Peyer's patch (tissue), 4 donors: ENCODE measurements around the gene TUBD1. TPM values are rescaled to one million over a fixed set of nuclear protein-coding genes. Genes with fewer than 3 reads are reported as not detected.
A peak's percentile ranks its signal among the peaks of the same experiment; 100 is the strongest.
"Not testable (repeated sequence)": the region's sequence is repeated elsewhere in the genome, so short reads cannot be mapped to it uniquely, and the experiment has no call there.

Experiments
- DNase-seq, 3 donors: peaks; one replicate each; pipeline ENCODE4 v3.0.0-alpha.2; 2017 to 2019
- H3K27ac ChIP-seq, 4 donors: fragments of 200-600 bp; sonication (generic); one replicate each; pipeline ENCODE4 v1.5.1; 2016 to 2019
- H3K27me3 ChIP-seq, 2 donors: fragments of 200-600 bp; sonication (generic); one replicate each; pipeline ENCODE4 v1.5.1; 2019
- H3K36me3 ChIP-seq, 3 donors: fragments of 200-600 bp; sonication (generic); one replicate each; pipeline ENCODE4 v1.5.1; 2016 to 2019
- H3K4me1 ChIP-seq, 4 donors: fragments of 200-600 bp; sonication (generic); one replicate each; pipeline ENCODE4 v1.5.1; 2016 to 2019
- H3K4me3 ChIP-seq, 4 donors: fragments of 200-600 bp; sonication (generic); 1 replicate in 3 of 4; 2 replicates in 1 of 4; pipeline ENCODE4 v1.5.1; 2016 to 2019; ENCODE audit warnings: mild to moderate bottlenecking in 1 of 4
- H3K9me3 ChIP-seq, 4 donors: fragments of 200-600 bp; sonication (generic); one replicate each; pipeline ENCODE4 v1.5.1; 2016 to 2019; ENCODE audit warnings: mild to moderate bottlenecking in 1 of 4
- POLR2A ChIP-seq, 2 donors: fragments of 450-650 bp; IDR thresholded peaks; one replicate each; pipeline ENCODE4 v1.5.1; 2017; ENCODE audit warnings: antibody characterized with exemption in 2 of 2, mild to moderate bottlenecking in 2 of 2, moderate library complexity in 2 of 2
- total RNA-seq, 4 donors: library from RNA; depleted of rRNA; stranded (reverse); fragments of >200 nt; gene quantifications; one replicate each; pipeline ENCODE4 v1.1.0, GENCODE V29; 2016
- TF ChIP-seq, protein P1 (sequence below), 6 experiments: fragments of 450-650 bp in 4 of 6; fragments of 200-600 bp in 2 of 6; sonication (generic) in 1 of 6; IDR thresholded peaks; one replicate each; pipeline ENCODE4 v1.5.1; 2017 to 2019; ENCODE audit warnings: antibody characterized with exemption in 6 of 6, mild to moderate bottlenecking in 3 of 6, moderate library complexity in 1 of 6

Gene TUBD1
- total RNA-seq, 4 donors from 2014 or later, result 8.4 to 12.2 (median 9.5) TPM

DNA sequence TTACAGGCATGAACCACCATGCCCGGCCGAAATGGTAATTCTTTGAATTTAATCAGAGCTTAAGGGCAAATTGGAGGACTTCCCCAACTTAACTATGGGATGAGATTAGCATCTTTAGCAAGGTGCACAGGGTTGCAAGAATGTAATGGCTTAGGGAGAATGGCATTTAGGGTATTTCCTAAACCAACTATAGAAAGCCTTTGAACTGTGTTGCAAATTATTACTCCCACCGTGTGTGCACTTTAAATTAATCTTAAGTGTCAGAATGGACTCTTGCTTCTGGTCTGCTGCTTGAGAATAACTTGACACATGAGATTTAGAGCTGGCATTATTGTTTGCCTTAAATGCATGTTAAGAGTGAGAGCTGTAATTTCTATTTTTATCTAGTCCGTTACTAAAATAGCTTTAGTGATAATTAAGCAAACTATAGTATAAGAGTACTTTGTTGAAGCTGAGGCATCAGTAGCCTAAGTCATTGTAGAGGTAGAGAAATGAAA is 59.8 kb downstream of the TUBD1 start:
- Histone ChIP-seq H3K27me3 (no peaks in the 10 kb centered on the region), H3K27ac (peak overlapping the region in 2 of 4 donors; percentile 10 to 19), H3K36me3 (no peaks in the 10 kb centered on the region), H3K4me1 (peaks cover 0 to 39% (median 16%) of the 10 kb centered on the region in 4 donors), H3K9me3 (no peaks in the 10 kb centered on the region), H3K4me3 (no peak overlapping the region)
- no peak for TF ChIP-seq POLR2A (IDR thresholded peaks at IDR 0.05)
- TF ChIP-seq, protein P1, sequence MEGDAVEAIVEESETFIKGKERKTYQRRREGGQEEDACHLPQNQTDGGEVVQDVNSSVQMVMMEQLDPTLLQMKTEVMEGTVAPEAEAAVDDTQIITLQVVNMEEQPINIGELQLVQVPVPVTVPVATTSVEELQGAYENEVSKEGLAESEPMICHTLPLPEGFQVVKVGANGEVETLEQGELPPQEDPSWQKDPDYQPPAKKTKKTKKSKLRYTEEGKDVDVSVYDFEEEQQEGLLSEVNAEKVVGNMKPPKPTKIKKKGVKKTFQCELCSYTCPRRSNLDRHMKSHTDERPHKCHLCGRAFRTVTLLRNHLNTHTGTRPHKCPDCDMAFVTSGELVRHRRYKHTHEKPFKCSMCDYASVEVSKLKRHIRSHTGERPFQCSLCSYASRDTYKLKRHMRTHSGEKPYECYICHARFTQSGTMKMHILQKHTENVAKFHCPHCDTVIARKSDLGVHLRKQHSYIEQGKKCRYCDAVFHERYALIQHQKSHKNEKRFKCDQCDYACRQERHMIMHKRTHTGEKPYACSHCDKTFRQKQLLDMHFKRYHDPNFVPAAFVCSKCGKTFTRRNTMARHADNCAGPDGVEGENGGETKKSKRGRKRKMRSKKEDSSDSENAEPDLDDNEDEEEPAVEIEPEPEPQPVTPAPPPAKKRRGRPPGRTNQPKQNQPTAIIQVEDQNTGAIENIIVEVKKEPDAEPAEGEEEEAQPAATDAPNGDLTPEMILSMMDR (IDR thresholded peaks at IDR 0.05), result no peak
- DNase-seq, result no peak

DNA sequence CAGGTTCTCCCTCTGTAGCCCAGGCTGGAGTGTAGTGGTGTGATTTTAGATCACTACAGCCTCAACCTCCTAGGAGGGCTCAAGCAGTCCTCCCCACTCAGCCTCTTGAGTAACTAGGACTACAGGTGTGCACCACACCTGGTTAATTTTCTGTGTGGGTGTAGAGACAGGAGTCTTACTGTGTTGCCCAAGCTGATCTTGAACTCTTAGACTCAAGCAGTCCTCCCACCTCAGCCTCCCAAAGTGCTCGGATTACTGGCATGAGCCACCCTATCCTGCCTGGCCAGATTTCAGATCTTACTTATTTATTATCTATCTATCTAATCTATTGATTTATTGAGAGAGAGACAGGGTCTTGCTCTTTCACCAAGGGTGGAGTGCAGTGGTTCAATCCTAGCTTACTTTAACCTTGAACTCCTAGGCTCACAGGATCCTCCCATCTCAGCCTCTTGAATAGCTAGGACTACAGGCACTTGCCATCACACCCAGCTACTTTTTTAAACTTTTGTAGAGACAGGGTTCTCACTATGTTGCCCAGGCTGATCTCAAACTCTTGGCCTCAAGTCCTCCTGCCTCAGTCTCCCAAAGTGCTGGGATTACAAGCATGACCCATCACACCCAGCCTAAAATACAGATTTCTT is 61.8 kb downstream of the TUBD1 start:
- Histone ChIP-seq H3K9me3 (no peaks in the 10 kb centered on the region), H3K27me3 (no peaks in the 10 kb centered on the region), H3K36me3 (no peaks in the 10 kb centered on the region), H3K4me1 (peaks cover 0 to 43% (median 23%) of the 10 kb centered on the region in 4 donors), H3K4me3 (no peak overlapping the region), H3K27ac (peak overlapping the region; percentile 28 to 92 (median 81))
- no peak for TF ChIP-seq POLR2A (IDR thresholded peaks at IDR 0.05)
- TF ChIP-seq, protein P1 (IDR thresholded peaks at IDR 0.05), result no peak
- peak in 1 of 3 donors; percentile 44 for DNase-seq

DNA sequence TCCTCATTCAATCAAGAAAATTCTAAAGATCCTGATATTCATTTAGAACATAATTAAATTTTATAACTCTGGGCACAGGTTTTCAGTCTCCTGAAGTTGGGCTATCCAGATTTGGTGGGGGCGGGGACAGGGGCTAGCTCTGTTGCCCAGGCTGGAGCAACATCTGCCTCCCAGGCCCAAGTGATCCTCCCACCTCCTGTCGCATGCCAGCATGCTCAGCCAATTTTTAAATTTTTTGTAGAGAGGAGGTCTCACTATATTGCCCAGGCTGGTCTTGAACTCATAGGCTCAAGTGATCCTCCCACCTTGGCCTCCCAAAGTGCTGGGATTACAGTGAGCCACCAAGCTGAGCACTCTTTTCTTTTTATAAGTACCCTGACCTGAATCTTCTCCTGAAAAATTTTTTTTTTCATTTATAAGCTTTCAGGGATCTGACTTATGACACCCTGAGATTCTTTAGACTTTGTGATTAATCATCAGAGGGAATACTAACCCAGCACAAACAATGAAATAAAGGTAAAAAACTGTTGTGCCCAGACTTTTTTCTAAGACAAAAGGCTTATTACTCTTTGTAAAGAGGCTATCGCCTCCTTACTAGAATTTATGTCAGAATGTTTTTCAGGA is 62.6 kb downstream of the TUBD1 start:
- H3K27me3 ChIP-seq, result no peaks in the 10 kb centered on the region
- TF ChIP-seq, protein P1 (IDR thresholded peaks at IDR 0.05), result no peak
- H3K9me3 ChIP-seq, result no peaks in the 10 kb centered on the region
- H3K27ac ChIP-seq, result peak overlapping the region; percentile 68 to 92 (median 81)
- DNase-seq, result peak in 1 of 3 donors; percentile 47
- no peaks in the 10 kb centered on the region for H3K36me3 ChIP-seq
- H3K4me1 ChIP-seq, result peaks cover 0 to 47% (median 24%) of the 10 kb centered on the region in 4 donors
- peak overlapping the region in 2 of 4 donors; percentile 21 to 40 for H3K4me3 ChIP-seq

DNA sequence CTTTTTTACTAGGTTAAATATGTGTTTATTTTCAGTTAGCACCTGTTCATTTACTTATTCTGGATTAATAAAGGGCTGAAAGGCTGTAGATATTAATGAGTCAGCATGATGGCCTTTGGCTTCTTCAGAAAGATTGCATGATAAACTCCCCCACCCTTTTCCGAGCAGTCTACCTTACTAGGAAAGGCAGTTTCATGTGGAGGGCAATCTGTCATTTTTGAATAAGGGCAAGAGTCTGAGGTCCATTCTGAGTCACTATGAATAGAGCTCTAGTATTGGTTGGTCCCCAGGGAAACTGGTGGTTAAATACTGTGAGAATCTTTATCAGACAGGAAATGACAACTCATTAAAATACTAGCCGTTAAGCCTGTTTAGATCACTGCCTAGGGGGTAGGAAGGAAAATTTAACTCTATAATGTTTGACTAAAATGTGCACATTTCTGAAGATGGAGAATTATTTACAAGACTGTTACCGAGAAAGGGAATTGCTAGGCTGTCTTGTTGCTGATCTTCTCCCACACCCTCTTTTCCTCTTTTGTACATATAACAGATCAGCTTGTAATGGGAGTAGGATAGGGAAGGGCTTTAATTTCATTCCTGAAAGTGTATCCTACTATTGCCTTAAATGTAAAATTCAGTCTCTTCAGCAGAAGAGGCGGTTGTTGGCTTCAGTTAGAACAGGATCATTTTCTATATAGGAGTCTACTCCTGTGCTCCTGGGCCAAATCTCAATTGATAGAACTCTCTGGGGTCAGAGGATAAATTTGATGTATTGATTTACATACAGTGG is 63.3 kb downstream of the TUBD1 start:
- H3K9me3 ChIP-seq, result no peaks in the 10 kb centered on the region
- peak overlapping the region in 3 of 4 donors; percentile 10 to 40 (median 37) for H3K4me3 ChIP-seq
- H3K4me1 ChIP-seq, result peaks cover 0 to 48% (median 24%) of the 10 kb centered on the region in 4 donors
- peak in 1 of 3 donors; percentile 66 for DNase-seq
- TF ChIP-seq, protein P1 (IDR thresholded peaks at IDR 0.05), result no peak
- peak; percentile 48 to 88 for TF ChIP-seq POLR2A (IDR thresholded peaks at IDR 0.05)
- peak overlapping the region; percentile 68 to 92 (median 81) for H3K27ac ChIP-seq
- no peaks in the 10 kb centered on the region for H3K36me3 ChIP-seq
- no peaks in the 10 kb centered on the region for H3K27me3 ChIP-seq

DNA sequence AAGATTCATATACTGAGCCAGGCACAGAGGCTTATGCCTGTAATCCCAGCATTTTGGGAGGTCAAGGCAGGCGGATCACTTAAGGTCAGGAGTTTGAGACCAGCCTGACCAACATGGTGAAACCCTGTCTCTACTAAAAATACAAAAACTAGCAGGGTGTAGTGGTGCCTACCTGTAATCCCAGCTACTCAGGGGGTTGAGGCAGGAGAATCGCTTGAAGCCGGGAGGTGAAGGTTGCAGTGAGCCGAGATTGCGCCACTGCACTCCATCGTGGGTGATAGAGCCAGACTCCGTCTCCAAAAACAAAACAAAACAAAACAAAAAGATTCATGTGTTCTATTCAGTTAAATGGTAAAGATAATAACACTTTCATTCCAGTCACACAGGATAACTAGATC is 63.9 kb downstream of the TUBD1 start:
- Histone ChIP-seq H3K4me1 (peaks cover 0 to 48% (median 24%) of the 10 kb centered on the region in 4 donors), H3K4me3 (peak overlapping the region in 3 of 4 donors; percentile 10 to 37 (median 29)), H3K27ac (peak overlapping the region; percentile 68 to 92 (median 81))
- peak in 1 of 3 donors; percentile 58 for DNase-seq
- H3K9me3 ChIP-seq, H3K27me3 ChIP-seq, H3K36me3 ChIP-seq: not testable (repeated sequence)
